RWPE2 (cell line): ENCODE data around the gene TPCN2.

ENCODE experiments used
- ATAC-seq: fragments of 200-7000 bp; cut with Tn5 transposase; 3 replicates; pipeline ENCODE4 v1.9.1; 2021; ENCODE audit warnings: low read depth
- DNase-seq: peaks from one replicate; pipeline ENCODE4 v3.0.0-alpha.2; 2020; ENCODE audit warnings: low spot score
- H3K27ac ChIP-seq: fragments of 450-650 bp; 2 replicates; pipeline ENCODE4 v1.5.1; 2017; ENCODE audit warnings: mild to moderate bottlenecking; ENCODE audit not compliant: poor library complexity, severe bottlenecking
- H3K27me3 ChIP-seq: fragments of 250-450 bp; sonication (Bioruptor Pico); 2 replicates; pipeline ENCODE4 v1.5.1; 2021; ENCODE audit warnings: mild to moderate bottlenecking, moderate library complexity; ENCODE audit not compliant: insufficient read depth, poor library complexity, severe bottlenecking
- H3K36me3 ChIP-seq: fragments of 250-450 bp; sonication (Bioruptor Pico); 2 replicates; pipeline ENCODE4 v1.5.1; 2020; ENCODE audit warnings: low read depth, mild to moderate bottlenecking, moderate library complexity
- H3K4me1 ChIP-seq: fragments of 250-450 bp; sonication (Bioruptor Pico); 2 replicates; pipeline ENCODE4 v1.5.1; 2021; ENCODE audit warnings: mild to moderate bottlenecking, moderate library complexity; ENCODE audit not compliant: insufficient read depth, poor library complexity, severe bottlenecking
- H3K4me3 ChIP-seq: fragments of 250-450 bp; sonication (Bioruptor Pico); 2 replicates; pipeline ENCODE4 v1.5.1; 2021; ENCODE audit warnings: mild to moderate bottlenecking, moderate library complexity; ENCODE audit not compliant: severe bottlenecking
- H3K9me3 ChIP-seq: fragments of 250-450 bp; sonication (Bioruptor Pico); 2 replicates; pipeline ENCODE4 v1.5.1; 2021; ENCODE audit warnings: mild to moderate bottlenecking, moderate library complexity; ENCODE audit not compliant: severe bottlenecking
- CTCF ChIP-seq: fragments of 450-650 bp; IDR thresholded peaks from one replicate; pipeline ENCODE4 v1.5.1; 2017; ENCODE audit warnings: mild to moderate bottlenecking, moderate library complexity; ENCODE audit not compliant: poor library complexity, severe bottlenecking

The TPCN2 gene

GRCh38 chr11:69003866-69004367 lies 44.8 kb upstream of the TPCN2 start:
- no peak for TF ChIP-seq CTCF
- ATAC-seq (no peak), DNase-seq (peak; percentile 57)
- Histone ChIP-seq H3K4me3 (no peak overlapping the region), H3K9me3 (no peaks in the 10 kb centered on the region), H3K27ac (no peak overlapping the region), H3K4me1 (peaks cover 8% of the 10 kb centered on the region), H3K36me3 (no peaks in the 10 kb centered on the region), H3K27me3 (no peaks in the 10 kb centered on the region)

- Histone ChIP-seq H3K27me3 (no peaks in the 10 kb centered on the region), H3K27ac (no peak overlapping the region), H3K36me3 (no peaks in the 10 kb centered on the region), H3K4me1 (peaks cover 15% of the 10 kb centered on the region), H3K4me3 (no peak overlapping the region), H3K9me3 (no peaks in the 10 kb centered on the region)
- DNase-seq (peak; percentile 39), ATAC-seq (no peak)
- TF ChIP-seq CTCF, result no peak
Measured at GRCh38 chr11:69004411-69005182, 44.1 kb upstream of the TPCN2 start.

GRCh38 chr11:69005183-69005630 lies 43.5 kb upstream of the TPCN2 start:
- DNase-seq, result peak; percentile 54
- no peaks in the 10 kb centered on the region for H3K27me3 ChIP-seq
- no peak overlapping the region for H3K27ac ChIP-seq
- TF ChIP-seq CTCF, result no peak
- H3K9me3 ChIP-seq, result no peaks in the 10 kb centered on the region
- peaks cover 21% of the 10 kb centered on the region for H3K4me1 ChIP-seq
- no peak overlapping the region for H3K4me3 ChIP-seq
- H3K36me3 ChIP-seq, result no peaks in the 10 kb centered on the region
- no peak for ATAC-seq

GRCh38 chr11:69005631-69006368 lies 42.9 kb upstream of the TPCN2 start:
- no peak overlapping the region for H3K4me3 ChIP-seq
- TF ChIP-seq CTCF, result no peak
- peaks cover 26% of the 10 kb centered on the region for H3K4me1 ChIP-seq
- no peaks in the 10 kb centered on the region for H3K27me3 ChIP-seq
- H3K27ac ChIP-seq, result no peak overlapping the region
- no peaks in the 10 kb centered on the region for H3K36me3 ChIP-seq
- DNase-seq, result peak; percentile 58
- H3K9me3 ChIP-seq, result no peaks in the 10 kb centered on the region
- no peak for ATAC-seq
